GM12872 (cell line): ENCODE data around the gene REN.

Experiments
- TF ChIP-seq, protein P1 (sequence below): IDR thresholded peaks from 3 replicates; pipeline ENCODE4 v1.5.1; 2011; ENCODE audit warnings: low read depth, mild to moderate bottlenecking, low read length, moderate library complexity; ENCODE audit not compliant: insufficient read depth

The REN gene

DNA sequence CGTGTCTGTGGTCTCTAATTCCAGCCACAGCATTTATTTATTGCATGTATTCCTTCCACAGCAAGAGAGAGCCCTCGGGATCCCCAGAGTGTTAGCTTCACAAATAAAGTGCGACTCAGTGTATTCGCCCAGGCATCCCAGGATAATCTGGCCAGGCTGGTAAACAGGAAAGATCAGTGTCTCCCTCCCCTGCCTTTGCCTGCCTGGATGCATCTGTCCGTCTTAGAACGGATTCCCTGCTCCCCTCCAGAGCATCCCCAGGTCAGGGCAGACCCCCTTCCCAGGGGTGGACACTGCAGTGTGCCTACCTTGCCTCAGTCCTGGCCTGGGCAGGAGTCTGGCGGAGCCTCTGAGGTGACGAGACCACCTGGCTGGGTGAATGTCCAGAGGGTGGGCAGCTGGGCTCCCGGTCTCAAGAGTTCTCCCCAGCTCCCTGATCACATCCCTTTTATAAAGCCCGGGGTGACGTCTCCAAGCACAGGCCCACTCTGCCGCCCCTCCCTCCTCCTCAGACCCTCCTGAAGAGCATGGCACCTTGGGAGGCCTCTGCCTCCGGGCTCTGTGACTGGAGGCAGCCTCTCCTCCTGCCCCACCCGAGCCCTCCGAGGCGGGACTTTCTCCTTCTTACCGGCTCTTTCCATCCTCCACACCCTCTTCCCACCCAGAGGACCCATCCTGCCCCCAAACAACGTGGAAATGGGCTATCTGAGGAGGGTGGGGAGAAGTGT is 30.1 kb upstream of the REN start, which contains the start of gene KISS1:
Gene KISS1 (minus strand): TSS at position 424 of the 728 bp plus-strand sequence. CDS start 3,615 bp downstream, outside the sequence.
- TF ChIP-seq, protein P1, sequence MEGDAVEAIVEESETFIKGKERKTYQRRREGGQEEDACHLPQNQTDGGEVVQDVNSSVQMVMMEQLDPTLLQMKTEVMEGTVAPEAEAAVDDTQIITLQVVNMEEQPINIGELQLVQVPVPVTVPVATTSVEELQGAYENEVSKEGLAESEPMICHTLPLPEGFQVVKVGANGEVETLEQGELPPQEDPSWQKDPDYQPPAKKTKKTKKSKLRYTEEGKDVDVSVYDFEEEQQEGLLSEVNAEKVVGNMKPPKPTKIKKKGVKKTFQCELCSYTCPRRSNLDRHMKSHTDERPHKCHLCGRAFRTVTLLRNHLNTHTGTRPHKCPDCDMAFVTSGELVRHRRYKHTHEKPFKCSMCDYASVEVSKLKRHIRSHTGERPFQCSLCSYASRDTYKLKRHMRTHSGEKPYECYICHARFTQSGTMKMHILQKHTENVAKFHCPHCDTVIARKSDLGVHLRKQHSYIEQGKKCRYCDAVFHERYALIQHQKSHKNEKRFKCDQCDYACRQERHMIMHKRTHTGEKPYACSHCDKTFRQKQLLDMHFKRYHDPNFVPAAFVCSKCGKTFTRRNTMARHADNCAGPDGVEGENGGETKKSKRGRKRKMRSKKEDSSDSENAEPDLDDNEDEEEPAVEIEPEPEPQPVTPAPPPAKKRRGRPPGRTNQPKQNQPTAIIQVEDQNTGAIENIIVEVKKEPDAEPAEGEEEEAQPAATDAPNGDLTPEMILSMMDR = no peak

DNA sequence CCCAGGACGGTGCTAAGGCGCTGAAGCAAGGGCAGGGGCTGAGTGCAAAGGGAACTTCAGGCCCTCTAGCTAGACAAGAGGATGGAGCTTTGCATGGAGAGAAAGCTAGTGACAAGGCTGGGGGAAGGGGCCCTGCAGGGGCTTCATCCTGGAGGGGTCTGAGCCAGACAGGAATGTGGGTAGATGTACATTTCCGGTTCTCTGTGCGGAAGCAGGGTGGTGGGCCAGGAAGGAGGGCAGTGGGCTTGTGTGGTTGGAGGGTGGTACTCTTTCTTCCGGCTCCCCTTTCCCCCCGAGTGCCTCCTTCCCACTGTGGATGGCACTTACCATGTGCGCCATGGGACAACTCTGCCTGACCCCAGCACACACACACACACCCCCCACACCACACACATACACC is 28.6 kb upstream of the REN start:
- TF ChIP-seq, protein P1 = no peak

DNA sequence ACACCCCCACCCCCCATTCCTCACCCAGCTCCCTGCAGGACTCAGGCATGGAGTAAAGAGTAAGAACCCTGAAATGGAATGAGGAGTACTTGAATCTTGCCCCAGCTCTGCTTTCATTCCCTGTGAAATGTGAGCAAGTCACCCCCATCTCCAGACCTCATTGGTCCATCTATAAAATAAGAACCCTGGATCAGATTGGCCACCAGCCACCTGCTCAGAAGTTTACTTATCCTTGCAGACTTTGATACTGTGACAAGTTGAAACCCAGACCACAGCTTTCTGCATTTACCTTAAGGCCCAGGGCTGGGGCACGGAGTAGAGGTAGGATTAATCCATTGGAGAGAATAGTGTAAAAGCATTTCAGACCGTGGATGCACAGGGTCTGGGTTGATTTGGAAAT is 27.9 kb upstream of the REN start:
- TF ChIP-seq, protein P1 = no peak

DNA sequence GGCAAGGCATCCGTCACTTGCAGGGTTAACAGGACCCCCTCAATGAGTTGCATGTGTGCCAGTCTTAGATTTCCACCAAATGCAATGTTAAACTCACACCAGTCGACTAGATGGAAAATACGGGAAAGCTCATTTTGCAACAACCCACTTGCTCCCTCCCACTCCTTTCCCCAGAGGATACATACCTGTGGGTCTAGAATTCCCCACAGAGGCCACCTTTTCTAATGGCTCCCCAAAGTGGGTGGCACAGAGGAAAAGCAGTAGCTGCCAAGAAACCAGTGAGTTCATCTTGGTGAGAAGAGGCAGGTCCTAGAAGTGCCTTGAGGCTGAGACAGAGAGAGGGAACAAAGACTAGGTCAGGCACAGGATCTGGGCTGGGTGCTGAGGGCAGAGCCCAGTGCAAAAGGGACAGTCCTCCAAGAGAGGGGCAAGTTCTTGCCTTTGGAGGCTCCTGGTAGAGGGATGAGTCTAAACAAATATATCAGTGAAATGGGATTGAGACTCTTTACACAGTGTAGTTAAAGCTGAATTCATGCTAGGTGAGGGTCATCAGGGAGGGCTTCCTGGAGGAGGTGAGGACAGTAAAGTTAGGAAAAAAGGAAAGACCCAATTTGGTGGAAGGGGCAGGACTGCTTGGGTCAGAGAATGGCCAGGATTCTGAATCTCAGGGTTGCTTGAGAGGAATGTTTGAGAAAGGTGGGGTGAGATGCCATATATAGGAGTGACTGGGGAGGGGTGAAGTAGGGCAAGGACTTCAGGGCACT is 26.6 kb upstream of the REN start:
- TF ChIP-seq, protein P1 = no peak

DNA sequence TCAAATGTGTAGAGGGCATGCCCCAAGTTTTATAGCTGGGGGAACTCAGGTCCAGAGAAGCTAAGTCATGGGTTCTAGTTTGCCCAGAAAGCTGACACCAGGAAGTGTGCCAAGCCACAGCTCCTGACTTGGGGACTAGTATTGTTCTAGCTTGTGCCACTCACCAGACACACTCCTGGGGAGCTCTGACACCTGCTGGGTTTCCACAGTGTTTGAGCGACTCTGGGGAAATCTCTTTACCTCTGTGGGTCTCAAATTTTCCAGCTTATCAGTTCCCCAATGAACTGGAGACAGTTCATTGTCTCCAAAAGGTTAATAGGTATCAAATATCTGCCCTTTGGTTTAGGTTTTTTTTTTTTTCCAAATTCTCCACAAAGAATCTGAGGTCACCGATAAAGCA is 25.9 kb upstream of the REN start:
- TF ChIP-seq, protein P1 = no peak

DNA sequence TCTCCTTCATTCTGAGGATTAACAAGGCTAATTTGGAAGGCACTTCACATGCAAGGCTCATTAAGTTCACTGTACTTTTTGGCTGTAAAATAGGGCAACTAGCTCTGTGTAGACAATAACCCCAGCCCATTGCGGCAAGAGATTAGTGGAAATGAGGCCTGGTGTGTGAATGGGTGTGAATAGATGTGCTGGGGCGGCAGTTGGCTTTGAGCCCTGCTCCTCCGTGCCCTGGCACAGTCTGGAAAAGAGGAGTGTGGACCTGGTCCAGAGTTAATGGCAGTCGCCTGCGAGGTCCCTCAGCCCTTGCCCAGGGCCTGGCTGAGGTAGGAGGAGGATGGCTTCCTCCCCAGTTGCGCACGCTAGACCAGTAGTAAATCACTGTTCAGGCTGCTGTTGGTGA is 25.3 kb upstream of the REN start:
- TF ChIP-seq, protein P1 = no peak
